ENCODE results near the gene DSE.

DNA sequence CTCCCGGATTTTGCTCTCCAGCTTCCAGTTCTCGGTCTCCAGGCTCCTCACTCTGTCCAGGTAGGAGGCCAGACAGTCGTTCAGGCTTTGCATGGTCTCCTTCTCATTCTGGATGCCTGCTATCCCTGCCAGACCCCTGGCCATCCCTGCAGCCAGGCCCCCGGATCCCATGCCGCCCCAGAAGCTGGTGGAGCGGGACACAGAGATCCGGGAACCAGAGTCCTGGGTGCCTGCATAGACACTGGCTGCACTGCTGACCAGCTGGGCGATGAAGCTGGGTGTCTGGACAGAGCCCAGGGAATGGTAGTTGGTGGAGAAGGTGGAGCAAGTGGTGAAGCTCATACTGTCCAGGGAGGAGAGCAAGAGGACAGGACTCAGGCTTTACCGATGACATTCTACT, 87.5 kb downstream of the DSE start:
- TF ChIP-seq POLR2A (IDR thresholded peaks at IDR 0.05; ENCODE audit: low read depth, low read length) (no peak), TAF1 (IDR thresholded peaks at IDR 0.05; ENCODE audit: low read depth, low read length) (no peak)
